ENCODE measurements around the gene TRPM8.
A peak's percentile ranks its signal among the peaks of the same experiment; 100 is the strongest.

TRPM8 gene

GRCh38 chr2:233976690-233977294 is 59.6 kb downstream of the TRPM8 start:
- no peak for DNase-seq

- DNase-seq, result no peak
These were observed 60.2 kb downstream of the TRPM8 start for GRCh38 chr2:233977296-233977837.

GRCh38 chr2:233979748-233980147 is 62.6 kb downstream of the TRPM8 start:
- DNase-seq, result no peak

GRCh38 chr2:233980955-233981561 is 63.9 kb downstream of the TRPM8 start:
- no peak for DNase-seq

GRCh38 chr2:233981574-233982420 is 64.6 kb downstream of the TRPM8 start:
- DNase-seq, result no peak

- DNase-seq, result no peak
These were observed 65.4 kb downstream of the TRPM8 start for GRCh38 chr2:233982421-233983121.

GRCh38 chr2:233983445-233983844 is 66.3 kb downstream of the TRPM8 start:
- DNase-seq, result no peak

- no peak for DNase-seq
These were observed 71.4 kb downstream of the TRPM8 start for GRCh38 chr2:233988581-233988980.

- no peak for DNase-seq
These were observed 72.2 kb downstream of the TRPM8 start for GRCh38 chr2:233989221-233989858.

- peak; percentile 69 for DNase-seq
These were observed 73.2 kb downstream of the TRPM8 start for GRCh38 chr2:233990261-233990798.

GRCh38 chr2:233991196-233991595 is 74.0 kb downstream of the TRPM8 start:
- DNase-seq, result no peak

GRCh38 chr2:233992513-233993217 is 75.5 kb downstream of the TRPM8 start:
- no peak for DNase-seq

- no peak for DNase-seq
These were observed 76.3 kb downstream of the TRPM8 start for GRCh38 chr2:233993461-233993860.

GRCh38 chr2:233994151-233994550 is 77.0 kb downstream of the TRPM8 start:
- DNase-seq, result no peak

GRCh38 chr2:233996000-233996399 is 78.8 kb downstream of the TRPM8 start:
- DNase-seq, result no peak

- DNase-seq, result no peak
These were observed 79.3 kb downstream of the TRPM8 start for GRCh38 chr2:233996461-233996860.

- no peak for DNase-seq
These were observed 80.5 kb downstream of the TRPM8 start for GRCh38 chr2:233997707-233998106.

- DNase-seq, result no peak
These were observed 82.0 kb downstream of the TRPM8 start for GRCh38 chr2:233999182-233999581.

GRCh38 chr2:234001380-234002160 is 84.4 kb downstream of the TRPM8 start:
- DNase-seq, result no peak

- no peak for DNase-seq
These were observed 85.1 kb downstream of the TRPM8 start for GRCh38 chr2:234002281-234002680.

Data from NK-92 treated with Interleukin-12 subunit alpha and Interleukin-12 subunit beta, amount 100 ng/mL, for 24 hours (cell line).